ENCODE results near the gene ELL2.
A peak's percentile ranks its signal among the peaks of the same experiment; 100 is the strongest.

ELL2 gene

GRCh38 chr5:95961617-95962474 is at the start of gene ELL2:
Gene ELL2, minus strand, starts transcription at chr5:95961851. Its CDS starts 130 bp downstream, at chr5:95961721.
- DNase-seq (ENCODE audit: low read depth), result peak; percentile 96

- no peak for DNase-seq (ENCODE audit: low read depth)
These were observed 47.5 kb upstream of the ELL2 start for GRCh38 chr5:96008987-96009647.

GRCh38 chr5:96008487-96008886 is 46.8 kb upstream of the ELL2 start:
- DNase-seq (ENCODE audit: low read depth), result no peak

GRCh38 chr5:96007051-96007450 is 45.4 kb upstream of the ELL2 start:
- no peak for DNase-seq (ENCODE audit: low read depth)

- DNase-seq (ENCODE audit: low read depth), result no peak
These were observed 44.6 kb upstream of the ELL2 start for GRCh38 chr5:96006291-96006690.

- no peak for DNase-seq (ENCODE audit: low read depth)
These were observed 43.1 kb upstream of the ELL2 start for GRCh38 chr5:96004754-96005153.

GRCh38 chr5:96004087-96004486 is 42.4 kb upstream of the ELL2 start:
- DNase-seq (ENCODE audit: low read depth), result no peak

GRCh38 chr5:96001262-96001661 is 39.6 kb upstream of the ELL2 start:
- DNase-seq (ENCODE audit: low read depth), result no peak

GRCh38 chr5:96000308-96000707 is 38.7 kb upstream of the ELL2 start:
- no peak for DNase-seq (ENCODE audit: low read depth)

GRCh38 chr5:95996904-95997723 is 35.5 kb upstream of the ELL2 start:
- DNase-seq (ENCODE audit: low read depth), result no peak

- no peak for DNase-seq (ENCODE audit: low read depth)
These were observed 34.4 kb upstream of the ELL2 start for GRCh38 chr5:95995962-95996489.

GRCh38 chr5:95993776-95994175 is 32.1 kb upstream of the ELL2 start:
- DNase-seq (ENCODE audit: low read depth), result no peak

- DNase-seq (ENCODE audit: low read depth), result no peak
These were observed 31.6 kb upstream of the ELL2 start for GRCh38 chr5:95993266-95993665.

- DNase-seq (ENCODE audit: low read depth), result no peak
These were observed 27.8 kb upstream of the ELL2 start for GRCh38 chr5:95989283-95990048.

GRCh38 chr5:95988877-95989276 is 27.2 kb upstream of the ELL2 start:
- no peak for DNase-seq (ENCODE audit: low read depth)

- no peak for DNase-seq (ENCODE audit: low read depth)
These were observed 26.4 kb upstream of the ELL2 start for GRCh38 chr5:95988094-95988493.

GRCh38 chr5:95986937-95987520 is 25.4 kb upstream of the ELL2 start:
- no peak for DNase-seq (ENCODE audit: low read depth)

GRCh38 chr5:95986001-95986400 is 24.4 kb upstream of the ELL2 start:
- no peak for DNase-seq (ENCODE audit: low read depth)

GRCh38 chr5:95985249-95985648 is 23.6 kb upstream of the ELL2 start:
- DNase-seq (ENCODE audit: low read depth), result no peak

- no peak for DNase-seq (ENCODE audit: low read depth)
These were observed 22.8 kb upstream of the ELL2 start for GRCh38 chr5:95984287-95984938.

GRCh38 chr5:95983509-95983908 is 21.9 kb upstream of the ELL2 start:
- no peak for DNase-seq (ENCODE audit: low read depth)

Data from activated T-cell treated with anti-CD3 and anti-CD28 coated beads for 24 hours (primary cell).